ENCODE measurements around the gene CYP39A1.

- TF ChIP-seq CTCF (IDR thresholded peaks at IDR 0.05) (no peak), EZH2 (IDR thresholded peaks at IDR 0.05; ENCODE audit: borderline replicate concordance, insufficient read depth, low read depth, low read length, poor library complexity, severe bottlenecking) (no peak)
Observed at GRCh38 chr6:46690911-46691451, 38.4 kb upstream of the CYP39A1 start.
